Retinal pigment epithelial cell (primary cell): ENCODE data around the gene CDH5.

ENCODE experiments used
- DNase-seq: peaks from one replicate; pipeline ENCODE4 v3.0.0-alpha.2; 2010; ENCODE audit warnings: low read depth
- H3K4me3 ChIP-seq: 2 replicates; pipeline ENCODE4 v1.5.1; 2011; ENCODE audit warnings: mild to moderate bottlenecking, low read length, control low read depth, moderate library complexity
- TF ChIP-seq, protein P1 (sequence below): conservative IDR thresholded peaks from 2 replicates; pipeline ENCODE4 v1.5.1; 2011; ENCODE audit warnings: low read depth, low read length, control low read depth, inconsistent platforms

The CDH5 gene

DNA sequence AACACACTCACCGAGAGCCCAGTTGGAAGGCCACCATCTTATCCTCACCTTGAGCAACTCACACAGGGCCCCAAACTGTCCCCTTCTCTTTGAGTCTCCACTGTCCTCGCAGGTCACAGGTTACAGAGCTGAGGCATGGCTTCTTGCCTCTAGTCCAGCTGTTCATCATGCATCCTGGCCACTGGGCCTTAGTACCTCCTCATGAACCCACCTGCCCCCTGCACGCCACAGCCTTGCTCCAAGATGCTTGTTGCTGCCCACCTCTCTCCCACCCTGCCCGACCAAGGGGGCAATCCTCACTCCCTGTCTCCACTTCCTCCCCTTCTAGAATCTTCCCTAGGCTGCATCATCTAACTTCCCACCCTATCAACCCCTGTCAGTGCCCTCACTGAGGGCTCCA lies 17.1 kb downstream of the CDH5 start:
- no peak overlapping the region for H3K4me3 ChIP-seq
- DNase-seq: no peak
- TF ChIP-seq, protein P1, sequence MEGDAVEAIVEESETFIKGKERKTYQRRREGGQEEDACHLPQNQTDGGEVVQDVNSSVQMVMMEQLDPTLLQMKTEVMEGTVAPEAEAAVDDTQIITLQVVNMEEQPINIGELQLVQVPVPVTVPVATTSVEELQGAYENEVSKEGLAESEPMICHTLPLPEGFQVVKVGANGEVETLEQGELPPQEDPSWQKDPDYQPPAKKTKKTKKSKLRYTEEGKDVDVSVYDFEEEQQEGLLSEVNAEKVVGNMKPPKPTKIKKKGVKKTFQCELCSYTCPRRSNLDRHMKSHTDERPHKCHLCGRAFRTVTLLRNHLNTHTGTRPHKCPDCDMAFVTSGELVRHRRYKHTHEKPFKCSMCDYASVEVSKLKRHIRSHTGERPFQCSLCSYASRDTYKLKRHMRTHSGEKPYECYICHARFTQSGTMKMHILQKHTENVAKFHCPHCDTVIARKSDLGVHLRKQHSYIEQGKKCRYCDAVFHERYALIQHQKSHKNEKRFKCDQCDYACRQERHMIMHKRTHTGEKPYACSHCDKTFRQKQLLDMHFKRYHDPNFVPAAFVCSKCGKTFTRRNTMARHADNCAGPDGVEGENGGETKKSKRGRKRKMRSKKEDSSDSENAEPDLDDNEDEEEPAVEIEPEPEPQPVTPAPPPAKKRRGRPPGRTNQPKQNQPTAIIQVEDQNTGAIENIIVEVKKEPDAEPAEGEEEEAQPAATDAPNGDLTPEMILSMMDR: no peak

DNA sequence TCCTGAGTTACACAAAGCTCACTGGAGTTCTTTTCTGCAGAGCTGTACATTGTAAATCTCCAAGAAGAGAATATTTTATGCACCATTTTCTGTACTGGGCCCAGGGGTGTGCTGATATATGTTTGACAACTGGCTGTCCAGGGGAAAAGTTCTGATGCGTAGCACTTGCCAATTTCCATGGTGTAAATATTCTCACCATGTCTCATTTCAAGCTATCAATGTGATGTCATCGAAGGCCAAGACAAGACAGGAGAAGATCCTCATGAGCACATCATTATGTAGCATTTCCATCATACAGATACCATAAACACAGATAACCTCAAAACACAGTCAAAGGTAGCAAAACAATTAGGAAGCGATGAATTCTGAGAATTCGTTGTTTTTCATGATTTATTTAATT lies 18.9 kb downstream of the CDH5 start:
- TF ChIP-seq, protein P1: no peak
- no peak for DNase-seq

DNA sequence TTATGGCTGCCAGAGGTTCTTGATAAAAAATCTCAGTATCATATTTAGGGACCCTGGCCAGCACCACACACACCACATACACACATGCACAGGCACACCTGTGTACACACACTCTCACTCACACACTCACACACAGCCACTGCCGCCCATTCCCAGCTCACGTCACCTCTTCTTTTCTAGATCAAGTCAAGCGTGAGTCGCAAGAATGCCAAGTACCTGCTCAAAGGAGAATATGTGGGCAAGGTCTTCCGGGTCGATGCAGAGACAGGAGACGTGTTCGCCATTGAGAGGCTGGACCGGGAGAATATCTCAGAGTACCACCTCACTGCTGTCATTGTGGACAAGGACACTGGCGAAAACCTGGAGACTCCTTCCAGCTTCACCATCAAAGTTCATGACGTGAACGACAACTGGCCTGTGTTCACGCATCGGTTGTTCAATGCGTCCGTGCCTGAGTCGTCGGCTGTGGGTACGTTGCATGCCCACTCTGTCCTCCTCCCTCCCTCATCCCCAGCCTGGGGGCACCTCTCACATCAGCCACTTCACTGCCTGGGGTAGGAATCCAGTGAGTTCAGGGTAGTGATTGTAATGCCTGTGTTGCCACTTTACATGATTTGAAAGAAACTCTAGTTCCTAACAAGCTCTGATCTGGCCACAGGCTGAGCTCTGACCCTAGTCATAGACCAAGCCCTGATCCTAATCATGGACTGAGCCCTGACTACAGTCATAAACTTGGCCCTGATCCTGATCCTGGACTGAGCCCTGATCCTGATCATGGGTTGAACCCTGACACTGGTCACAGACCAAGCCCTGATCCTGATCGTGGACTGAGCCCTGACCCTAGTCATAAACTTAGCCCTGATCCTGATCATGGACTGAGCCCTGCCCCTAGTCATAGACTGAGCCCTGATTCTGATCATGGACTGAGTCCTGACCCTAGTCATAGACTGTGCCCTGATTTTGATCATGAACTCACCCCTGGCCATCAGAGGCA lies 20.4 kb downstream of the CDH5 start:
- TF ChIP-seq, protein P1: no peak
- H3K4me3 ChIP-seq: no peak overlapping the region
- no peak for DNase-seq

More for the DNA sequence above, 18.9 kb downstream of the CDH5 start:
- no peak overlapping the region for H3K4me3 ChIP-seq

DNA sequence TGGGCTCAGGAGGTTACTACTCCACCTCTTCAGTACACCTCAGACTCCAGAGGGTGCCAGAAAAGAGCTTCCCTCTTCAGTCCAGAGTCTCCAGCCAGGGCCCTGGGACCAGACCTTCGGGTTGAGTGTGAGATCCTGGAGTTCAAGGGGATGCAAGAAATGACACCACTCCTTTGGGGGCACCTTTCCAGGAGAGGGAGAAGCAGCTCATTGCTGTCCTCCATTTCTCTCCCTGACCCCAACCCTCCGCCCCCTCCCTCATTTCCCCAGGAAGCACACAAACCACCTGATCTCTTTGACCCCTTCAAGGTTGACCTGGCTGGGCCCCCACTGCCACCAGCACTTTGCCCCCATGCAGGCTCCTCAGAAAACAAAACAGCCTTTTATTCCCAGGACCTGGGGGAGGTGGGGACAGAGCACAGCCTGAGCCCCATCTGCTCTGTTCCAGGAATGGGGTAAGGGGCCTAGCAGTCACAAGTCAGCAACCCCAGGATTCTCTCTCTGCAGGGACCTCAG lies 21.4 kb downstream of the CDH5 start:
- TF ChIP-seq, protein P1: no peak
- H3K4me3 ChIP-seq: no peak overlapping the region
- no peak for DNase-seq

DNA sequence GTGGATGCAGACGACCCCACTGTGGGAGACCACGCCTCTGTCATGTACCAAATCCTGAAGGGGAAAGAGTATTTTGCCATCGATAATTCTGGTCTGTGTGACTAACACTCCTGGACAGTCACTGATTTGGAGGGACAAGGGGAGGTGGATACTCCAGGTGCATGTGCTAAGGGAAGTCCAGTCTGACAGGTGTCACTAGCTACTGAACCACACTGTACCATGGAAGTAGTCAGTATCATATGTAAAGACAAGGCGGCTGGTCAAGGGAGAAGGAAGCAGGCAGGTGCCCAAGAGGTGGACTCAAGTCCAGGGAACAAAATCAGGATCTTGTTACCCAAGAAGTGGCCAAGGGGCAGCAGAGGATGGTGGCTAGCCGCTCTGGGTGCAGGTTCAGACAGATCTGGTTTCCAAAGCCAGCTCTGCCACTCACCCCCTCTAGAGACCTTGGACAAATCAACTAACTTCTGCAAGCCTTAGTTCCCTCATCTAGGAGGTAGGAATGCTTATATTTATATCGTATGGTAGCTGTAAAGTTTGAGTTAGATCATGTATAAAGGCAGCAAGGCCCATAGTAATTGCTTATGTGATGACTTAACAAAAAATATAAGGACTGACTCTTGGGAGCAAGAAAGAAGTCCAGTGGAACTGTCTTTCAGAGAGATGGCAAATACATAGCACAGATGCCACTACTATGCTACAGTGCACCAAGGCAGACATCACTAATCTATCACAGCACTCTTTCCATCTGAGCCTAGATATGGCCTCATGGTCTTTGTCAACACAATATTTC lies 22.1 kb downstream of the CDH5 start:
- TF ChIP-seq, protein P1: no peak
- H3K4me3 ChIP-seq: no peak overlapping the region
- no peak for DNase-seq

DNA sequence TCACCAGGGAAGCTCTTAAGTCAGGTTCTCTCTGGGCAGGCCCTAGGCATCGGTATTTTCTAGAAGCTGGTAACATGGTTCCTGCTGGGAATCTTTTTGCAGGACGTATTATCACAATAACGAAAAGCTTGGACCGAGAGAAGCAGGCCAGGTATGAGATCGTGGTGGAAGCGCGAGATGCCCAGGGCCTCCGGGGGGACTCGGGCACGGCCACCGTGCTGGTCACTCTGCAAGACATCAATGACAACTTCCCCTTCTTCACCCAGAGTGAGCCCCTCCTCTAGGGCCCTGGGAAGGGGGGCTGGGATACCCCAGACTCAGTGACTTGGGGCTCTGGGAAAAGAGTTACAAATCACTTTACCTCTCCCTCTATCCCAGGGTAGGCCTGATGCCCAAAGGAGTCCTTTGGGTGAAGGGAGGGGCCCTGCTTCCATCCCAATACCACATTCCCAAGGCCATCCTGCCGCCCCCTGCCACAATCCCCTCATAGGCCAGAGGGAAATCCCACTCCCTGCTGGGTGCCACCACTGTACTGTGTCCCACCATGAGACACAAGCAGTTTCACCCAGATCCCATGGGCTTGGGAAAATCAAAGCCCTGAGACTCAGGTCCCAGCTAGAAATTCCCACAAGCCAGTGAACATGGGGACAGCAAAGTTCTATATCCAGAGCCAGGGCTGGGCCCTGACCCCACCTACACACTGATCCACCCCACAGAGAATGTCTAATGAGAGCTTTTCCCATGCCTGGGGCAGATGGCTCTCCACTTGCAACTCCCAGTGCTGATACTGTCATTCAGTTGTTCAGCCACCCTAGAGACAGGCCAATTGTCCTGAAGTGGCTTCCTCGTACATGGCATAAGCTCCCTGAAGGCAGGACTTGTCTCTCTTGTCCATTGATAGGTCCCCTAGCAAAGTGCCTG lies 23.0 kb downstream of the CDH5 start:
- TF ChIP-seq, protein P1: no peak
- DNase-seq: no peak
- no peak overlapping the region for H3K4me3 ChIP-seq
